Measurements from ENCODE around the gene NLGN1. TPM values are rescaled to one million over a fixed set of nuclear protein-coding genes. Genes with fewer than 3 reads are reported as not detected.

The NLGN1 gene
- total and polyA plus RNA-seq, 2 of the 8 experiments (the other 6 are each of a cell fraction or from before 2014, with no cell fraction given): 7.8 to 14.8 TPM

- POLR2A ChIA-PET (ENCODE audit: partially characterized antibody): no interaction called here
- 91% methylated on average over 1 of the region's 1 CpG; no CpG with 5 or more reads in 1 of the 2 experiments for WGBS, 2 experiments (ENCODE audit: extremely low coverage in 1 of 2, insufficient coverage in 1 of 2, insufficient read length in 1 of 2, insufficient replicate concordance in 2 of 2, low coverage in 1 of 2, low lambda C conversion rate in 2 of 2, missing lambda C conversion rate in 1 of 2)
- TF ChIP-seq POU5F1 (IDR thresholded peaks at IDR 0.05; ENCODE audit: low read depth, low read length): no peak
- no peak for TF ChIP-seq CTBP2 (IDR thresholded peaks at IDR 0.05; ENCODE audit: borderline replicate concordance, insufficient read depth, insufficient read length, low read length)
- TF ChIP-seq SIX5 (IDR thresholded peaks at IDR 0.05; ENCODE audit: low read depth, low read length): no peak
- no peak for TF ChIP-seq SP4 (IDR thresholded peaks at IDR 0.05; ENCODE audit: low read length)
- no peak for TF ChIP-seq RXRA (IDR thresholded peaks at IDR 0.05; ENCODE audit: insufficient read depth, low read depth, low read length)
- TF ChIP-seq SIRT6 (IDR thresholded peaks at IDR 0.05; ENCODE audit: low read length): no peak
- no peak for TF ChIP-seq YY1 (IDR thresholded peaks at IDR 0.05; ENCODE audit: low read depth, low read length)
- TF ChIP-seq CBX5 (IDR thresholded peaks at IDR 0.05; ENCODE audit: low read depth, low read length): no peak
- TF ChIP-seq HDAC6 (IDR thresholded peaks at IDR 0.05; ENCODE audit: low read depth, low read length): no peak
- no peak for TF ChIP-seq ZNF274 (IDR thresholded peaks at IDR 0.05; ENCODE audit: borderline replicate concordance, extremely low read depth, low read length)
- TF ChIP-seq ASH2L (IDR thresholded peaks at IDR 0.05; ENCODE audit: low read length): no peak
- TF ChIP-seq, protein P1, sequence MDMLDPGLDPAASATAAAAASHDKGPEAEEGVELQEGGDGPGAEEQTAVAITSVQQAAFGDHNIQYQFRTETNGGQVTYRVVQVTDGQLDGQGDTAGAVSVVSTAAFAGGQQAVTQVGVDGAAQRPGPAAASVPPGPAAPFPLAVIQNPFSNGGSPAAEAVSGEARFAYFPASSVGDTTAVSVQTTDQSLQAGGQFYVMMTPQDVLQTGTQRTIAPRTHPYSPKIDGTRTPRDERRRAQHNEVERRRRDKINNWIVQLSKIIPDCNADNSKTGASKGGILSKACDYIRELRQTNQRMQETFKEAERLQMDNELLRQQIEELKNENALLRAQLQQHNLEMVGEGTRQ (IDR thresholded peaks at IDR 0.05; ENCODE audit: low read length): no peak
- no peak for TF ChIP-seq BCL11A (IDR thresholded peaks at IDR 0.05; ENCODE audit: low read depth in 2 of 2, low read length in 2 of 2)
- no peak for TF ChIP-seq ATF3 (IDR thresholded peaks at IDR 0.05; ENCODE audit: insufficient read depth, low read depth, low read length)
These were observed 67.6 kb downstream of the NLGN1 start for GRCh38 chr3:173465112-173465511.

More at GRCh38 chr3:173465112-173465511, 67.6 kb downstream of the NLGN1 start:
- Histone ChIP-seq H3K4me2 (ENCODE audit: insufficient read depth in 1 of 2, low read depth in 2 of 2, low read length in 2 of 2) (no peak overlapping the region), H3K27me3 (replicated peaks in 1 of 4; ENCODE audit: control insufficient read depth in 3 of 4, extremely low read depth in 1 of 4, insufficient read depth in 3 of 4, low read length in 3 of 4) (no peaks in the 10 kb centered on the region), H3K23ac (ENCODE audit: insufficient read length) (no peak overlapping the region), H3K79me2 (ENCODE audit: control insufficient read depth in 1 of 2, insufficient read depth in 2 of 2, low read length in 2 of 2) (no peaks in the 10 kb centered on the region), H2AK5ac (ENCODE audit: low read depth, low read length) (no peak overlapping the region), H3K56ac (replicated peaks; ENCODE audit: insufficient read length, low read depth, low read length) (no peak overlapping the region), H3K23me2 (ENCODE audit: low read depth, low read length) (no peaks in the 10 kb centered on the region), H2BK15ac (ENCODE audit: low read length) (no peak overlapping the region), H3K36me3 (ENCODE audit: control insufficient read depth in 2 of 4, insufficient read depth in 4 of 4, low read length in 3 of 4) (no peaks in the 10 kb centered on the region), H3K9me3 (ENCODE audit: insufficient read depth in 2 of 2, low read depth in 1 of 2, low read length in 1 of 2) (no peaks in the 10 kb centered on the region), H3K27ac (ENCODE audit: low read depth, low read length) (no peak overlapping the region), H4K20me1 (replicated peaks in 1 of 2; ENCODE audit: control insufficient read depth in 1 of 2, insufficient read depth in 2 of 2, low read length in 2 of 2) (no peaks in the 10 kb centered on the region), H2BK120ac (replicated peaks; ENCODE audit: low read depth, low read length) (no peak overlapping the region), H4K91ac (replicated peaks; ENCODE audit: insufficient read length, low read length) (no peak overlapping the region), H2AFZ (ENCODE audit: low read length) (no peak overlapping the region), H3K79me1 (ENCODE audit: low read depth, low read length) (no peaks in the 10 kb centered on the region), H3K9ac (replicated peaks in 1 of 4; ENCODE audit: extremely low read depth in 1 of 4, low read depth in 3 of 4, low read length in 3 of 4) (no peak overlapping the region), H2BK12ac (ENCODE audit: low read depth, low read length) (no peak overlapping the region), H4K8ac (ENCODE audit: extremely low read depth, insufficient read depth, low read length) (no peak overlapping the region), H3K14ac (ENCODE audit: insufficient read length) (no peak overlapping the region), H3K4ac (replicated peaks; ENCODE audit: insufficient read length, low read depth, low read length) (no peak overlapping the region), H2BK20ac (ENCODE audit: low read length) (no peak overlapping the region), H3K18ac (ENCODE audit: extremely low read depth, low read length) (no peak overlapping the region), H2BK5ac (ENCODE audit: low read depth, low read length) (no peak overlapping the region), H3K4me3 (ENCODE audit: extremely low read depth in 1 of 4, insufficient read depth in 2 of 4, low read depth in 3 of 4, low read length in 4 of 4) (no peak overlapping the region), H4K5ac (ENCODE audit: insufficient read length, low read depth, low read length) (no peak overlapping the region), H3K4me1 (replicated peaks in 1 of 4; ENCODE audit: control insufficient read depth in 3 of 4, insufficient read depth in 4 of 4, low read length in 3 of 4) (no peaks in the 10 kb centered on the region)
- FAIRE-seq (no peak), DNase-seq (ENCODE audit: low read depth in 1 of 2, low spot score in 2 of 2) (no peak)
- CTCF ChIA-PET (ENCODE audit: partially characterized antibody): no interaction called here
